Astrocyte (in vitro differentiated cells and primary cell): ENCODE results near the gene ATAD2B.

Source experiments
- EZH2 ChIP-seq: IDR thresholded peaks from 2 replicates; pipeline ENCODE4 v1.6.1; 2012; ENCODE audit warnings: mild to moderate bottlenecking, low read length, inconsistent platforms; ENCODE audit not compliant: insufficient read depth
- TF ChIP-seq, protein P1 (sequence below): IDR thresholded peaks from 2 replicates; pipeline ENCODE4 v1.5.1; 2011; ENCODE audit warnings: low read depth, mild to moderate bottlenecking, inconsistent platforms, low read length, moderate library complexity; ENCODE audit not compliant: insufficient read depth

DNA sequence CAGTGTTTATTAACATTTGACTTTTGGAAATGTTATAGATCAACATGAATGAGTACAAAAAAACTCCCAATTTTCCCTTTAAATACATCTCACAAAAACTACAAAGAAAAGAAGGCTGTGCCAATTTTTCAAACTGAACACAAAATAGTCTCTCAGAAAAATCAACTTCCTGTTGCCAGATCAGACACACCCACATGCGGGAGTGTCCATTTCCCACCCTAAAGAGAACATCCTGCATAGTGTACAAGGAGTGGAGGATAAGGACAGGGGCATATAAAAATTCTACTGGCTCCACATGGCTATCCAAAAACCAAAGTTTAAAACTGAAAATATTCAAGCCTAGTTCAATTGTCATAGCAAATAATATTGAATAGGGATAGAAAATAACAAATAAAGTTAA lies 165.3 kb downstream of the ATAD2B start:
- TF ChIP-seq, protein P1, sequence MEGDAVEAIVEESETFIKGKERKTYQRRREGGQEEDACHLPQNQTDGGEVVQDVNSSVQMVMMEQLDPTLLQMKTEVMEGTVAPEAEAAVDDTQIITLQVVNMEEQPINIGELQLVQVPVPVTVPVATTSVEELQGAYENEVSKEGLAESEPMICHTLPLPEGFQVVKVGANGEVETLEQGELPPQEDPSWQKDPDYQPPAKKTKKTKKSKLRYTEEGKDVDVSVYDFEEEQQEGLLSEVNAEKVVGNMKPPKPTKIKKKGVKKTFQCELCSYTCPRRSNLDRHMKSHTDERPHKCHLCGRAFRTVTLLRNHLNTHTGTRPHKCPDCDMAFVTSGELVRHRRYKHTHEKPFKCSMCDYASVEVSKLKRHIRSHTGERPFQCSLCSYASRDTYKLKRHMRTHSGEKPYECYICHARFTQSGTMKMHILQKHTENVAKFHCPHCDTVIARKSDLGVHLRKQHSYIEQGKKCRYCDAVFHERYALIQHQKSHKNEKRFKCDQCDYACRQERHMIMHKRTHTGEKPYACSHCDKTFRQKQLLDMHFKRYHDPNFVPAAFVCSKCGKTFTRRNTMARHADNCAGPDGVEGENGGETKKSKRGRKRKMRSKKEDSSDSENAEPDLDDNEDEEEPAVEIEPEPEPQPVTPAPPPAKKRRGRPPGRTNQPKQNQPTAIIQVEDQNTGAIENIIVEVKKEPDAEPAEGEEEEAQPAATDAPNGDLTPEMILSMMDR: no peak
- no peak for TF ChIP-seq EZH2
